NB4 (cell line): ENCODE data around the gene SPACA5.
A peak's percentile ranks its signal among the peaks of the same experiment; 100 is the strongest.

Experiments used
- DNase-seq: peaks from one replicate; pipeline ENCODE4 v3.0.0; 2010; ENCODE audit warnings: low read depth
- H3K4me3 ChIP-seq: one replicate; pipeline ENCODE4 v1.5.1; 2011; ENCODE audit warnings: mild to moderate bottlenecking, low read depth, low read length, moderate library complexity
- CTCF ChIP-seq: IDR thresholded peaks from one replicate; pipeline ENCODE4 v1.5.1; 2012; ENCODE audit warnings: low read depth, low read length
- MAX ChIP-seq: IDR thresholded peaks from 2 replicates; pipeline ENCODE4 v1.6.1; 2011; ENCODE audit warnings: low read depth, low read length
- MYC ChIP-seq: IDR thresholded peaks from 2 replicates; pipeline ENCODE4 v1.6.1; 2011; ENCODE audit warnings: low read depth, low read length
- POLR2A ChIP-seq: IDR thresholded peaks from 2 replicates; pipeline ENCODE4 v1.6.1; 2011; ENCODE audit warnings: mild to moderate bottlenecking; ENCODE audit not compliant: insufficient read length; ENCODE audit errors: extremely low read depth

Gene SPACA5

GRCh38 chrX:47991263-47992094, 15.3 kb upstream of the SPACA5 start:
- no peak overlapping the region for H3K4me3 ChIP-seq
- TF ChIP-seq MYC (no peak), MAX (no peak), POLR2A (no peak), CTCF (no peak)
- peak; percentile 38 for DNase-seq

- TF ChIP-seq MAX: no peak
- no peak for TF ChIP-seq POLR2A
- TF ChIP-seq MYC: no peak
- TF ChIP-seq CTCF: no peak
- H3K4me3 ChIP-seq: no peak overlapping the region
- no peak for DNase-seq
Observed at GRCh38 chrX:47992095-47992380, 14.8 kb upstream of the SPACA5 start.

GRCh38 chrX:47992669-47993068, 14.1 kb upstream of the SPACA5 start:
- TF ChIP-seq POLR2A (no peak), MYC (no peak), MAX (no peak), CTCF (no peak)
- DNase-seq: no peak
- H3K4me3 ChIP-seq: no peak overlapping the region

GRCh38 chrX:48001260-48001659, 5.5 kb upstream of the SPACA5 start:
- DNase-seq: no peak
- no peak for TF ChIP-seq CTCF
- TF ChIP-seq MYC: no peak
- TF ChIP-seq POLR2A: no peak
- no peak for TF ChIP-seq MAX
- peak overlapping the region; percentile 3 for H3K4me3 ChIP-seq

GRCh38 chrX:48002319-48002718, 4.5 kb upstream of the SPACA5 start:
- peak overlapping the region; percentile 69 for H3K4me3 ChIP-seq
- TF ChIP-seq MAX: no peak
- TF ChIP-seq POLR2A: no peak
- no peak for TF ChIP-seq CTCF
- no peak for TF ChIP-seq MYC
- DNase-seq: no peak

GRCh38 chrX:48002929-48003328, 3.9 kb upstream of the SPACA5 start:
- peak overlapping the region; percentile 69 for H3K4me3 ChIP-seq
- DNase-seq: no peak
- TF ChIP-seq CTCF (no peak), MYC (no peak), POLR2A (no peak), MAX (no peak)
